NCI-H524 treated with DMSO at 0.1 percent for 48 hours (cell line): Measurements from ENCODE around the gene IRF8.

Experiments used
- DNase-seq: peaks from one replicate; lab custom pipeline; 2025; lab: John Stamatoyannopoulos, UW

The IRF8 gene

GRCh38 chr16:85958731-85959130, 59.8 kb downstream of the IRF8 start:
- no peak for DNase-seq

GRCh38 chr16:85959686-85960085, 60.7 kb downstream of the IRF8 start:
- DNase-seq = no peak

- DNase-seq = no peak
These were observed 61.6 kb downstream of the IRF8 start for GRCh38 chr16:85960486-85961046.

GRCh38 chr16:85961988-85962915, 63.3 kb downstream of the IRF8 start:
- DNase-seq = no peak

- peak; percentile 87 for DNase-seq
These were observed 64.9 kb downstream of the IRF8 start for GRCh38 chr16:85963753-85964285.

GRCh38 chr16:85965125-85965524, 66.2 kb downstream of the IRF8 start:
- DNase-seq = no peak

GRCh38 chr16:85967111-85967510, 68.1 kb downstream of the IRF8 start:
- DNase-seq = no peak

- no peak for DNase-seq
These were observed 69.3 kb downstream of the IRF8 start for GRCh38 chr16:85968041-85968920.

GRCh38 chr16:85969159-85969558, 70.2 kb downstream of the IRF8 start:
- DNase-seq = no peak

- DNase-seq = no peak
These were observed 70.6 kb downstream of the IRF8 start for GRCh38 chr16:85969591-85969990.

- no peak for DNase-seq
These were observed 71.2 kb downstream of the IRF8 start for GRCh38 chr16:85970016-85970733.

GRCh38 chr16:85970738-85971137, 71.8 kb downstream of the IRF8 start:
- no peak for DNase-seq
